HUES48 (cell line): Measurements from ENCODE around the gene ZSCAN5C.
"Not testable (repeated sequence)": the region's sequence is repeated elsewhere in the genome, so short reads cannot be mapped to it uniquely, and the experiment has no call there.

Experiments used
- H3K27ac ChIP-seq: one replicate; pipeline ENCODE4 v1.7.0; 2013; ENCODE audit warnings: low read depth, low read length, inconsistent platforms
- H3K27me3 ChIP-seq: 2 replicates; pipeline ENCODE4 v1.6.1; 2013; ENCODE audit warnings: mild to moderate bottlenecking, low read length; ENCODE audit not compliant: control insufficient read depth, insufficient read depth
- H3K36me3 ChIP-seq: 2 replicates; pipeline ENCODE4 v1.6.1; 2013; ENCODE audit warnings: low read length; ENCODE audit not compliant: control insufficient read depth, insufficient read depth
- H3K4me1 ChIP-seq: 2 replicates; pipeline ENCODE4 v1.6.1; 2013; ENCODE audit warnings: mild to moderate bottlenecking, low read length; ENCODE audit not compliant: control insufficient read depth, insufficient read depth
- H3K4me3 ChIP-seq: 2 replicates; pipeline ENCODE4 v1.5.1; 2013; ENCODE audit warnings: mild to moderate bottlenecking, low read depth, low read length
- H3K9ac ChIP-seq: 2 replicates; pipeline ENCODE4 v1.6.1; 2013; ENCODE audit warnings: mild to moderate bottlenecking, low read depth, low read length, moderate library complexity
- H3K9me3 ChIP-seq: 2 replicates; pipeline ENCODE4 v1.6.1; 2013; ENCODE audit warnings: low read length; ENCODE audit not compliant: control insufficient read depth, insufficient read depth

Gene ZSCAN5C

DNA sequence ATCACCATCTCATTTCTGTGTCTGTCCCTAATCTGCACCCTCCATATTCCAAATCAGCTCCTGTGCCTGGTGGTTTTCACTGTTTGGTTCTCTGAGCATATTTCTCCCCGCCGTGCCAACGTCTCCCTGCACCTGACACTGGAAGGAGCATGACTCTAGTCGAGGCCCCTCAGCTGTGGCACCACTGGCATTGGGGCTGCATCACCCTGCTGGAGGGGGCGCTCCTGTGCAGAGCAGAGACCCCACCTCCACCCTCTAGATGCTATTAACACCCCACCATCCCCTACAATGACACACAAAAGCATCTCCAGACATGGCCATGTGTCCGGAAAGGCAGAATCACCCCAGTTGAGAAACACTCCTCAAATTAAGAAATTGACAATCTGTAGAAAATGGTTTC, 20.8 kb downstream of the ZSCAN5C start:
- Histone ChIP-seq H3K4me1 (no peaks in the 10 kb centered on the region), H3K9me3 (no peaks in the 10 kb centered on the region), H3K27ac (no peak overlapping the region), H3K27me3 (no peaks in the 10 kb centered on the region), H3K4me3 (no peak overlapping the region), H3K36me3 (no peaks in the 10 kb centered on the region), H3K9ac (no peak overlapping the region)

DNA sequence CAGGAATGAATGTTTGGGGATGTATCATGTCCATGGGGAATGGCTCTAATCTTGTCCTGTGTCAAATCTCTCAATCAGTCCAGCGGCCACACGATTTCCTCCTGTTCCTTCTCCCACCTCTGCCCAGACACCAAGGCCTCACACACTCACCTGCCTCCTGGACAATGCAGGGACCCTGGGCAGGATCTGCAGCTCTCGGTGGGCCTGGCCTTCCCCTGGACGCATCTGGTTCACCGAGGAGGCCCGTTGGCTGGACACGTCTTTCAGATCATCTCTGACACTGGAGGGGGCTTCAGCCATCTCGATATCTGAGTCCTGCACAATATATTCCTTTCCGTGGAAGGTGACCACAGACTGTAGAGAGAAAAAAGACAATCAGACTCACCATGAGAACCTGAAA, 21.4 kb downstream of the ZSCAN5C start:
- H3K4me1 ChIP-seq = no peaks in the 10 kb centered on the region
- no peaks in the 10 kb centered on the region for H3K36me3 ChIP-seq
- no peaks in the 10 kb centered on the region for H3K9me3 ChIP-seq
- H3K27ac ChIP-seq = no peak overlapping the region
- no peak overlapping the region for H3K4me3 ChIP-seq
- no peak overlapping the region for H3K9ac ChIP-seq
- H3K27me3 ChIP-seq = no peaks in the 10 kb centered on the region

DNA sequence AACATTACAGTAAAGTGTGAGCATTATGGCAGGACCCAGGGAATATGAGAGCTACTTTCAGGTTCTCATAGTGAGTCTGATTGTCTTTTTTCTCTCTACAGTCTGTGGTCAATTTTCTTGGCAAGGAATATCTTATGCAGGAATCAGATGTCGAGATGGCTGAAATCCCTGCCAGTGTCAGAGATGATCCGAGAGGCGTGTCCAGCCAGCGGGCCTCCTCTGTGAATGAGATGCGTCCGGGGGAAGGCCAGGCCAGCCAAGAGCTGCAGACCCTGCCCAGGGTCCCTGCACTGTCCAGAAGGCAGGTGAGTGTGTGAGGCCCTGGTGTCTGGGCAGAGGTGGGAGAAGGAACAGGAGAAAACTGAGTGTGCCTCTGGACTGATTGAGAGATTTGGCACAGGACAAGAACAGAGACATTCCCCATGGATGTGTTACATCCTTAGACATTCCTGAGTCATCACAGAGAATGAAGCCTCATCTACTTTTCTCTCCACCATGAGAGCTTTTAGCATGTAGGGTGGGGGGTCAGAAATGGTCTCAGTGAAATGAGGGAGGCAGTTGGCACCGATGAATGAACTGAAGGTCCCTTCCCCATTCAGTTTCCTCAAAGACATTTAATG, 43.2 kb downstream of the ZSCAN5C start:
- Histone ChIP-seq H3K4me1 (no peaks in the 10 kb centered on the region), H3K27ac (no peak overlapping the region), H3K9ac (no peak overlapping the region), H3K4me3 (no peak overlapping the region), H3K36me3 (no peaks in the 10 kb centered on the region), H3K9me3 (no peaks in the 10 kb centered on the region), H3K27me3 (no peaks in the 10 kb centered on the region)

- H3K36me3 ChIP-seq, H3K4me1 ChIP-seq, H3K4me3 ChIP-seq, H3K9ac ChIP-seq, H3K27ac ChIP-seq, H3K9me3 ChIP-seq, H3K27me3 ChIP-seq: not testable (repeated sequence)
These were observed 43.7 kb downstream of the ZSCAN5C start for GRCh38 chr19:56245764-56246163.

- not testable (repeated sequence) for H3K4me3 ChIP-seq, H3K27me3 ChIP-seq, H3K27ac ChIP-seq, H3K36me3 ChIP-seq, H3K9ac ChIP-seq, H3K4me1 ChIP-seq, H3K9me3 ChIP-seq
These were observed 46.8 kb downstream of the ZSCAN5C start for GRCh38 chr19:56248736-56249338.

GRCh38 chr19:56252699-56253422, 50.8 kb downstream of the ZSCAN5C start:
- H3K4me3 ChIP-seq = 0 out of 2 replicates have a peak overlapping the region, but pooled peaks have one; percentile 21
- H3K27ac ChIP-seq = no peak overlapping the region

GRCh38 chr19:56253737-56254136, 51.7 kb downstream of the ZSCAN5C start:
- Histone ChIP-seq H3K27ac (no peak overlapping the region), H3K4me3 (no peak overlapping the region), H3K4me1 (no peaks in the 10 kb centered on the region), H3K9ac (no peak overlapping the region), H3K27me3 (no peaks in the 10 kb centered on the region), H3K9me3 (peaks cover 10% of the 10 kb centered on the region), H3K36me3 (no peaks in the 10 kb centered on the region)

More at GRCh38 chr19:56252699-56253422, 50.8 kb downstream of the ZSCAN5C start:
- Histone ChIP-seq H3K36me3 (no peaks in the 10 kb centered on the region), H3K27me3 (no peaks in the 10 kb centered on the region), H3K4me1 (no peaks in the 10 kb centered on the region), H3K9ac (no peak overlapping the region; the same call in 1 of the 2 replicates), H3K9me3 (peaks cover 10% of the 10 kb centered on the region)

DNA sequence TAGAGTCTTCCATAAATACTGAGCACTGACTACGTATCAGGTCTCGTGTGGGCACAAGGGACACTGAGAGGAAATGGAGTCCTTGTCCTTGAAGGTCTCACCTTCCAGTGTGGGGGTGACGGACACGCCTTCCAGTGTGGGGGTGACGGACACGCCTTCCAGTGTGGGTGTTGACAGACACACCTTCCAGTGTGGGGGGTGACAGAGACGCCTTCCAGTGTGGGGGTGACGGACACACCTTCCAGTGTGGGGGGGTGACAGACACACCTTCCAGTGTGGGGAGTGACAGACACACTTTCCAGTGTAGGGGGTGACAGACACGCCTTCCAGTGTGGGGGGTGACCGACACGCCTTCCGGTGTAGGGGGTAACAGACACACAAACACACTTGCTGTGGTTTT, 56.2 kb downstream of the ZSCAN5C start:
- no peaks in the 10 kb centered on the region for H3K9me3 ChIP-seq
- no peaks in the 10 kb centered on the region for H3K4me1 ChIP-seq

More for the DNA sequence above, 56.2 kb downstream of the ZSCAN5C start:
- Histone ChIP-seq H3K27ac (no peak overlapping the region), H3K27me3 (no peaks in the 10 kb centered on the region), H3K36me3 (no peaks in the 10 kb centered on the region), H3K9ac (no peak overlapping the region), H3K4me3 (no peak overlapping the region)
